ENCODE results near the gene NRXN3.

Gene NRXN3

DNA sequence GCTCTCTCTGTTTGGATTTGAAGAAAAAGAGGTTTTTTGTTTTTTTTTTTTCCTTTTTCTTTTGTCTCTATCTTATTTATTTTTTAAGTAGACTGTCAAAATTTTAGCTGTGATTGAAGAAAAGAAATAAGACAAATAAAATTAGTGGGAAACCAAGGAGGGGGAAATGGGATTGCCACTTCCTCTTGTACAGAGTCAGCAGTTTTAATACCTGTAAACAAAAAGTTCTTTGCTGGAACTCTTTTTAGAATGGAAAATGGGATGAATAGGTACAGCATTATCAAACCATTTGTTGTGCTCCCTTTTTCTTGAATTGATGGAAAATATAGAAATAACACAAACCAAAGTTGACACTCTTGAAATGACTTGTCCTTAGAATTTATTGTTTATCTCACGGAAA is 1360.4 kb downstream of the NRXN3 start:
- Histone ChIP-seq H3K36me3 (ENCODE audit: insufficient read depth, low read length) (no peaks in the 10 kb centered on the region), H3K4me3 (ENCODE audit: low read length) (no peak overlapping the region), H3K27me3 (ENCODE audit: insufficient read depth, low read length) (no peaks in the 10 kb centered on the region), H3K27ac (ENCODE audit: low read depth, low read length) (no peak overlapping the region), H3K4me1 (ENCODE audit: insufficient read depth, low read length) (peaks cover 20% of the 10 kb centered on the region), H3K9me3 (ENCODE audit: insufficient read depth, low read depth, low read length) (no peaks in the 10 kb centered on the region), H3K9ac (ENCODE audit: low read depth, low read length) (no peak overlapping the region)
- WGBS: no CpG with 5 or more reads among the region's 1 CpG

DNA sequence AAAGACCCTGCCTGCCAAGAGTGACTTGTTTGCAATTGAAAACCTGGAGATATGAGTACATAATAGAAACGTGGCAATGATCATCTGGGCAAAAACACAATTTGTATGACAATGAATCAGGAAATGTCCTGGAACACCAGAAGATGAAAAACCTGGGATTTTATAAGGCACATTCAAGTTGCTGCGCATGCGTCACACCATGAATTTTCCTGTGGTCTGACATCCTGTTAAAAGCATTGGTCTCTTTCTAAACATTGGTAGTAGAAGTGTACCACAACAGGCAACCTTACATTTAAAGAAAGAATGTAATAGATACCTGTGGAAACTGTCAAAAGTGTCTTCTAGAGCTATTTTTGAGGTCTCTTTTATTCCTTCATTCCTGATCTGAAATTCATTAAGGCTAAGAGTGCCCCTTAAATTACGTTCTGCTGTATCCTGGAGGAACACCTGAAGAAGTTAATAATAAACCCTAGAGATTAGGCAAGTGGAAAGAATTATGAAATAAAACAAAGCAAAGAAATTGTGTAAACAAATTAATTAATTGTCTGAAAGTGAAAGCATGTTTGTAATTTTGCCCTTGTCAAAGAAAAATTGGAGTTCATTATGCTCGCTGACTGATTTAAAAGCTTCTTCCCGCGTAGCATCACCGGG is 1364.7 kb downstream of the NRXN3 start:
- no peaks in the 10 kb centered on the region for H3K27me3 ChIP-seq (ENCODE audit: insufficient read depth, low read length)
- WGBS: 61% methylated on average over 8 of the region's 8 CpGs
- H3K36me3 ChIP-seq (ENCODE audit: insufficient read depth, low read length): no peaks in the 10 kb centered on the region
- H3K4me3 ChIP-seq (ENCODE audit: low read length): no peak overlapping the region
- H3K9ac ChIP-seq (ENCODE audit: low read depth, low read length): no peak overlapping the region
- peaks cover 20% of the 10 kb centered on the region for H3K4me1 ChIP-seq (ENCODE audit: insufficient read depth, low read length)
- H3K27ac ChIP-seq (ENCODE audit: low read depth, low read length): no peak overlapping the region
- H3K9me3 ChIP-seq (ENCODE audit: insufficient read depth, low read depth, low read length): no peaks in the 10 kb centered on the region

DNA sequence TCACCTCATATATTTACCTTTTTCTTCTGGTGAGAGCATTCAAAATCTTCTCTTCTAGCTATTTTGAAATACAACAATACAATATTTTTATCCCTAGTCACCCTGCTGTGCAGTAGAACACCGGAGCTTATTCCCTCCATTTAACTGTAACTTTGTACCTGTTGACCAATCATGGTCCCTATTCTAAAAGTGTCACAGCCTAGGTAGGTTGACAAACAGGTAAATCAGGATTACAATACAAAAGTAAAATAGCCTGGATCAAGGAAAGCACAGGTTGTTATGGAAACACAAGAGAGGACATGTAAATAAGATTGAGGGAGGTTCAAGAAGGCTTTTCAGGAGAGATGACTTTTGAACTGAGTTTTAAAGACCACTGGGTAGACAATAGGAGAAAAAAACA is 1370.2 kb downstream of the NRXN3 start:
- no peaks in the 10 kb centered on the region for H3K9me3 ChIP-seq (ENCODE audit: insufficient read depth, low read depth, low read length)
- 97% methylated on average over 1 of the region's 1 CpG for WGBS

DNA sequence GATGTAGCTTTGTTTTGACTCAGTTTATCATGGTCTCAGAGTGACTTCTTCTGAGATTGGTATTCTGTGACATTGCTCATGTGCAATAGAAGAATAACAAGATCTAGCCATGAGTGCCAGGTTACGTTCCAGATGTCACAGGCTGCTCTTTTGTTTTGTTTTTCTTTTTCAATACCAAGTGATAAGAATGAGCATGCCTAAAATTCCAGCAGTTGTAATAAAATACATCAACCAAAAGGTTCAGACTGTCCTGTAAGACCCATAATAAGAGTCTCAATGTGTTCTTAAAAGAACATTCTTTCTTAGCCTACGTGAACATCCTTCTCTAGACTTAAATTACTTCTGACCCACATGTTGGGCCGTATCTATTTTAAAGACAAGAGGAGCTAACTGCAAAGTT is 1371.9 kb downstream of the NRXN3 start:
- Histone ChIP-seq H3K9me3 (ENCODE audit: insufficient read depth, low read depth, low read length) (no peaks in the 10 kb centered on the region), H3K4me3 (ENCODE audit: low read length) (no peak overlapping the region), H3K27me3 (ENCODE audit: insufficient read depth, low read length) (no peaks in the 10 kb centered on the region)

More for the DNA sequence above, 1370.2 kb downstream of the NRXN3 start:
- H3K4me3 ChIP-seq (ENCODE audit: low read length): no peak overlapping the region
- H3K4me1 ChIP-seq (ENCODE audit: insufficient read depth, low read length): peaks cover 8% of the 10 kb centered on the region; the same call in 1 of the 2 replicates
- no peak overlapping the region for H3K9ac ChIP-seq (ENCODE audit: low read depth, low read length)
- no peaks in the 10 kb centered on the region for H3K36me3 ChIP-seq (ENCODE audit: insufficient read depth, low read length)
- H3K27me3 ChIP-seq (ENCODE audit: insufficient read depth, low read length): no peaks in the 10 kb centered on the region
- no peak overlapping the region for H3K27ac ChIP-seq (ENCODE audit: low read depth, low read length)

DNA sequence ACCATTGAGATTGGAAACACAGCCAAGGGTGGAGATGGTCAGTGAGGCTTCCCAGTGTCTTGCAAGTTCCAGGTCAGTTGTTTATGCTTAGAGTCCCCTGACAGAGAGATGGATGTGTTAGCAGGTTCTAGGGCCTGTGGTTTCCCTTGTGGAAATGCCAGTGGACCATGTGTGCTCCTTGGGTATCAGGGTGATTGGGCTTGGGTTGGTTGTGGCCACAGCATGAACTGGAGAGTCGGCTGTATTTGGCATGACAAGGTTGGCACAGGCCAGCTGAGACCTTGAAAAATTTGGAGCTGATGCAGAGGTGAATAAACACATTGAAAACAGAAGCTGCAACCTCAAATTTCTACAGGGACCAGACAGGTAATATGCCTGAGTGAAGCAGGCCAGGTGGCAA is 1373.2 kb downstream of the NRXN3 start:
- H3K9ac ChIP-seq (ENCODE audit: low read depth, low read length): no peak overlapping the region
- H3K27me3 ChIP-seq (ENCODE audit: insufficient read depth, low read length): no peaks in the 10 kb centered on the region
- no peaks in the 10 kb centered on the region for H3K9me3 ChIP-seq (ENCODE audit: insufficient read depth, low read depth, low read length)
- H3K4me3 ChIP-seq (ENCODE audit: low read length): no peak overlapping the region
- WGBS: 95% methylated on average over 1 of the region's 1 CpG
- H3K4me1 ChIP-seq (ENCODE audit: insufficient read depth, low read length): peaks cover 8% of the 10 kb centered on the region; the same call in 1 of the 2 replicates
- H3K36me3 ChIP-seq (ENCODE audit: insufficient read depth, low read length): no peaks in the 10 kb centered on the region
- H3K27ac ChIP-seq (ENCODE audit: low read depth, low read length): no peak overlapping the region

More for the DNA sequence above, 1371.9 kb downstream of the NRXN3 start:
- 93% methylated on average over 3 of the region's 3 CpGs for WGBS
- no peak overlapping the region for H3K27ac ChIP-seq (ENCODE audit: low read depth, low read length)
- H3K9ac ChIP-seq (ENCODE audit: low read depth, low read length): no peak overlapping the region
- no peaks in the 10 kb centered on the region for H3K36me3 ChIP-seq (ENCODE audit: insufficient read depth, low read length)
- peaks cover 8% of the 10 kb centered on the region; the same call in 1 of the 2 replicates for H3K4me1 ChIP-seq (ENCODE audit: insufficient read depth, low read length)

DNA sequence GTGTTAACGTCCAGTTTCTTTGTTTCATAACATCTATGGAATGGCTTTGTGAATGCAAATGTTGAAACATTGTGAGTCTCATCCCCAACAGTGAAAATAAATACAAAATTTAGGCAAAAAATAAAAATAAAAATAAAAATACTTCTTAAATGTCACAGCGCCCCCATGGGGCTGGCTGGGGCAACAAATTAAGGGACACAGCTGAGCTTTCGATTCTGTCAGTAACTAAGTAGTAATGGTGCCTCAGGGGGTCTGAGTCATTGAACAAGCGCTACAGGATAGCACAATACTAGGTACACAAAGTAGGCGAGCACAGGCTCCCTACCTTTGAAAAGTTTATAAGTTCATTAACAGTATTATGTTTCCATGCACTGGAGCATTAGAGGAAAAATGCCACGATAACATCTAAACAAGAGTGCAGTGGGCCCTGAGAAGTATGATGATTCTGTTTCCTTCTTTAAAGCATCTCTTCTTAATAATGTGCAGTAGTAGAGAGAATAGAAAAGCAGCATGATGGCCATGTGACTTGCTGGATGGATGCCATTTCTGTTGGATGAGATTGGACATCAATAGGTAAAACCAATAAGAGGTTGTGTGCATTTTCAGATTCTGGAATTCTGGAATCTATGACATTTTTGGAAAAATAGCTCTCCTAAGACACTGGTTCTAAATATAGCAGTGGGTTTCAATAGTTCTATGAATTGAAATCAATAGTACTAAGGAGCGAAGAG is 1374.0 kb downstream of the NRXN3 start:
- Histone ChIP-seq H3K27ac (ENCODE audit: low read depth, low read length) (no peak overlapping the region), H3K36me3 (ENCODE audit: insufficient read depth, low read length) (no peaks in the 10 kb centered on the region), H3K9ac (ENCODE audit: low read depth, low read length) (no peak overlapping the region), H3K9me3 (ENCODE audit: insufficient read depth, low read depth, low read length) (no peaks in the 10 kb centered on the region), H3K4me1 (ENCODE audit: insufficient read depth, low read length) (peaks cover 8% of the 10 kb centered on the region; the same call in 1 of the 2 replicates), H3K4me3 (ENCODE audit: low read length) (no peak overlapping the region), H3K27me3 (ENCODE audit: insufficient read depth, low read length) (no peaks in the 10 kb centered on the region)
- WGBS: 45% methylated on average over 7 of the region's 7 CpGs

DNA sequence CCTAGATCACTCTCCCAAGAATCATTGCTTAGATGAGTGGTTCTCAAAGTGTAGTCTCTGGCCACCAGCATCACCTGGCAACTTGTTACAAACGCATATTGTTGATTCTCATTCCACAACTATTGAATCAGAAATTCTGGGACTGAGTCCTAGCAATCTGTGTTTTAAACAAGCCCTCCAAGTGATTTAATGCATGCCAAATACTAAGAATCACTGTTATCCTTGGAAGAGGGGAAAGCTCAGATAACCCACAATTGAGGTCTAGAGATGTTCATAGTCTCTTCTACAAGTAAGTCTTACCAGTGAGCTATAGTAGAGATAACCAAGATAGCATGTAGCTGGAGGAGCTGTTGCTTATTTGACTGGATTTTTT is 1374.5 kb downstream of the NRXN3 start:
- Histone ChIP-seq H3K9ac (ENCODE audit: low read depth, low read length) (no peak overlapping the region), H3K27ac (ENCODE audit: low read depth, low read length) (no peak overlapping the region), H3K4me1 (ENCODE audit: insufficient read depth, low read length) (peaks cover 8% of the 10 kb centered on the region), H3K9me3 (ENCODE audit: insufficient read depth, low read depth, low read length) (no peaks in the 10 kb centered on the region), H3K27me3 (ENCODE audit: insufficient read depth, low read length) (no peaks in the 10 kb centered on the region), H3K36me3 (ENCODE audit: insufficient read depth, low read length) (no peaks in the 10 kb centered on the region), H3K4me3 (ENCODE audit: low read length) (no peak overlapping the region)
- 92% methylated on average over 1 of the region's 1 CpG for WGBS

DNA sequence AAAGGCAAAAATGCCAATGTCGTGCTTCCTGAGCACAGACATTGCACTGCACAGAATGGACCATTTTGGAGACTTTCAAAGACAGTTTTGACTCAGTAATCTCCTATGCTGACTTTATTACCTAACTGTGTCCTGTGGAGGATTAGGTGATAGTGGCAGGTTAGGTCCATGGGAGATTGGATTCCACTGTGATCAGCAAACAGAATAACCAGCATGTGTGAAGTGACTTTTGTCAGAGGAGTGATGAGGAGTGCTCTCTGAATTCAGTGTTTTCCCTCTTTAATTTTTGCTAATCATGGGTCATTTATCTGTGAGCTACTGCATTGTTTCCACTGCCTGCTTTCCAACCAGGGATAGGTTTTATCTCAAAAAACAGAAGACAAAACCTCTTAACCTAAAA is 1378.7 kb downstream of the NRXN3 start:
- Histone ChIP-seq H3K27me3 (ENCODE audit: insufficient read depth, low read length) (no peaks in the 10 kb centered on the region), H3K4me3 (ENCODE audit: low read length) (no peak overlapping the region), H3K27ac (ENCODE audit: low read depth, low read length) (no peak overlapping the region), H3K4me1 (ENCODE audit: insufficient read depth, low read length) (peaks cover 33% of the 10 kb centered on the region), H3K9me3 (ENCODE audit: insufficient read depth, low read depth, low read length) (no peaks in the 10 kb centered on the region), H3K9ac (ENCODE audit: low read depth, low read length) (no peak overlapping the region), H3K36me3 (ENCODE audit: insufficient read depth, low read length) (no peaks in the 10 kb centered on the region)
- 89% methylated on average over 1 of the region's 1 CpG for WGBS

DNA sequence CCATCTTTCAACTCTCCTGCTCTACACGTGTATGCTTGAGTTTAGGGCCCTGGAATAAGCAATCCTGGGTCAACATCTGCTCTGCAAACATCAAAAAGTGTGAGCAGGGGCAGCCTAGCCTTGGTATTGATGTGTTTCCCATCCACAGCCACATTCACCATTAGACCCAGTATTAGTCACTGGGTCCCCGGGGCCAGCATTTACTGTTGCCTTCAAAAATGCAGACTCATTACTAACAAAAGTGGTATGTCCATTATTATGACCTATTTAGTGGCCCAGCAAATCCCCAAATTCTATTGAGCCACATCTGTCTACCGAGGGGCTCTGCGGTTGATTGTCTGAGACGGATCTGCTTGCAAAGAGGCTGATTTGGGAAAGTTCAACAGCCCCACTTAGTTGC is 1379.3 kb downstream of the NRXN3 start:
- no peak overlapping the region for H3K9ac ChIP-seq (ENCODE audit: low read depth, low read length)
- no peaks in the 10 kb centered on the region for H3K36me3 ChIP-seq (ENCODE audit: insufficient read depth, low read length)
- no peak overlapping the region for H3K27ac ChIP-seq (ENCODE audit: low read depth, low read length)
- no peak overlapping the region for H3K4me3 ChIP-seq (ENCODE audit: low read length)
- no peaks in the 10 kb centered on the region for H3K27me3 ChIP-seq (ENCODE audit: insufficient read depth, low read length)
- peaks cover 28% of the 10 kb centered on the region for H3K4me1 ChIP-seq (ENCODE audit: insufficient read depth, low read length)
- WGBS: 91% methylated on average over 5 of the region's 5 CpGs
- no peaks in the 10 kb centered on the region for H3K9me3 ChIP-seq (ENCODE audit: insufficient read depth, low read depth, low read length)

DNA sequence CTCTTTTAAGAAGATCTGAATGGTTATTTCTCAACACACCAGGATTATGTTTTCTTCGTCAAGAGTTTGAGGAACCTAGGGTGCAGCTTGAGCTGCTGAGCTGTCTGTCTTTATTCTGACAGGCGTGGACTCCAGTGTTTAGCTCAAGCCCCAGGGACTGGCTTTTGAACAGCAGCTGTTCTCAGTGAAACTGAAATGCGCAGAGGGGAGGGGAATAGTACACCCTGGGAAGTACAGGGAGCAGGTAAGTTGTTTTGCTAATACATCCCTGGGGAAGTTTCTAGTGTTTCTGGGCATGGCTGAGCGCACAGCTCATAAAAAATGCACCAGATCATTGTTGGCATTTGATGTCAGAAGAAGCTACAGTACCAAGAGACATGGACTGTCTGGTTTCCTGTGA is 1381.3 kb downstream of the NRXN3 start:
- 91% methylated on average over 4 of the region's 4 CpGs for WGBS
- Histone ChIP-seq H3K9ac (ENCODE audit: low read depth, low read length) (no peak overlapping the region), H3K36me3 (ENCODE audit: insufficient read depth, low read length) (no peaks in the 10 kb centered on the region), H3K4me1 (ENCODE audit: insufficient read depth, low read length) (peaks cover 28% of the 10 kb centered on the region), H3K27ac (ENCODE audit: low read depth, low read length) (no peak overlapping the region), H3K9me3 (ENCODE audit: insufficient read depth, low read depth, low read length) (no peaks in the 10 kb centered on the region), H3K27me3 (ENCODE audit: insufficient read depth, low read length) (no peaks in the 10 kb centered on the region), H3K4me3 (ENCODE audit: low read length) (no peak overlapping the region)

DNA sequence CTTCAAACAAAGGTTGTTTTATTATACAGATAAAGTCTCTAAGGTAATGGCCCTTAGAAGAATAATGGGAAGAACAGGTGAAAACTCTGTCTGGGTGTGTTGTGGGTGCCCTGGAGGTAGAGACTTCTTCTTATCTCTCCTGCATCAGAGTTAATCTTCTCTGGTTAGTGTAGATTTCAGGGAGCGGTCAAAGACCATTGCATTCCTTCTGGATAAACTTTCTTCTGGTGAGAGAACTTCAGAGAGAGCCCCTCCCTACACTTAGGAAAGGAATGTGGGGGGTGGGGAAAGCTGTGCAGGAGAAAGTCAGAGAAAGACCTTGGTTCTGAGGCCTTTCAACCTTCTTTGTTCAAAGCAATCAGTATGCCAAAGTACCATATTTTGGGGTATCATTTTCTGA is 1382.6 kb downstream of the NRXN3 start:
- no peaks in the 10 kb centered on the region for H3K9me3 ChIP-seq (ENCODE audit: insufficient read depth, low read depth, low read length)
- H3K36me3 ChIP-seq (ENCODE audit: insufficient read depth, low read length): no peaks in the 10 kb centered on the region
- H3K4me3 ChIP-seq (ENCODE audit: low read length): no peak overlapping the region
- H3K27me3 ChIP-seq (ENCODE audit: insufficient read depth, low read length): no peaks in the 10 kb centered on the region
- no peak overlapping the region for H3K27ac ChIP-seq (ENCODE audit: low read depth, low read length)
- no peak overlapping the region for H3K9ac ChIP-seq (ENCODE audit: low read depth, low read length)
- H3K4me1 ChIP-seq (ENCODE audit: insufficient read depth, low read length): peaks cover 28% of the 10 kb centered on the region
- no CpG with 5 or more reads among the region's 1 CpG for WGBS

All from HUES64 (cell line).